Heart left ventricle (tissue), 13 donors: Measurements from ENCODE around the gene LMTK3.

Experiments used
- POLR2A ChIP-seq, 2 donors: fragments of 450-650 bp; IDR thresholded peaks; one replicate each; pipeline ENCODE4 v1.6.1; 2017; ENCODE audit warnings: antibody characterized with exemption in 2 of 2, mild to moderate bottlenecking in 2 of 2, moderate library complexity in 2 of 2
- TF ChIP-seq, protein P1 (sequence below), 12 donors: fragments of 200-600 bp; sonication (generic) in 4 of 12; IDR thresholded peaks; one replicate each; pipeline versions ENCODE4 v1.5.0 to v1.8.0; 2018 to 2022; ENCODE audit warnings: antibody characterized with exemption in 12 of 12, mild to moderate bottlenecking in 5 of 12
- donor health status: ischemic (EF 13 %, LVEDD 7.1; RV severe dilation, severe dysfunction).
- donor health status: DM: no; HTN: yes; CAD: no.
- donor health status: DM: no; HTN: no; CAD: no.
- donor health status: ischemic (EF 25% LVEDD 6.9; RV normal size, moderate dysfunction).
- donor health status: ischemic (EF 25% LVEDD 5.7; RV mildly dilated, moderate dysfunction).
- donor health status: ischemic (EF 35%, LVEDD 5.7; RV mildly dilated, moderate dysfunction).
- donor health status: nonischemic (EF 11% LVEDD 7.7; RV severe dilation, severe dysfunction).
- donor health status: DM: yes; HTN: yes; CAD: no.
- donor health status: PGD.
- donor health status: ischemic (EF 29% LVEDD 5.4; RV normal size, mild dysfunction).
- donor health status: nonischemic (EF 23%, LVEDD 6.1; RV moderate dilation, normal function).

DNA sequence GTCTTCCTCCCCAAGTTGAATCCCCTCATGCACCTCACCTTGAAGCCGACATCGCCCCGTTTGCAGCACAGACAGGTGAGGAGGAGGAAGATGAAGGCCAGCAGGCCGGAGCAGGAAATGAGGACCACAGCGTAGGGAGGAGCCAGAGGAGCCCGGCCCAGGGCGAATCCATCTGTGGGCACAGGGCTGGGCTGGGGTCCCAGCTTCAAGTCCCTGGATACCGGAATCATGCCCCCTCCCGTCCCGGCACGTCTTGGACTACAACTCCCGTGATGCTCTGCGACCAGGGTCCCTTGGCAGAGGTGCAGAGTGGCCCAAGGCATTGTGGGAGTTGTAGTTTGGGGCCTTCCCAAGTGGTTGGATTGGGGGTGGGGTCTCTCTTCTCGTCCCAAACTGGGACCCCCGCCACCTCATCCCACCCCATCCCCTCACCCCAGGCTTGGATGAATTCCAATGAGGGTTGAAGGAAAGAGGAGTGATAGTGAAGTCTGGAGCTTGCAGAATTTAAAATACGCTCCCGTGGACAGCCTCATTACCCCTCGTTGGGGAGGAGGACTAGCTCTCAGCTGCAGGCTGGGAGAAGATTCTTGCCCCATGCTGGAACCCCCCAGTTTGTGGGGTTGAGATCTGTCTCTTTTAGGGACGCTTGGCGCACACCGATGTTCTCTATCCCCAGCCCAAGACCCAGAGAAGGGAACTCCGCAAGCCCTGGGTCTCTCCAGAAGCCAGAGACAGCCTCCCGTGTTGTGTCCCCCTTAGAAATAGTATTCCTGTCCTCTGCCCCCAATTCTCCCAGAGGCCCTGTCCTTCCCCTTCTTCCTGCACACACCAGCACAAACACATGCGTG, 990 bp downstream of the LMTK3 start:
- TF ChIP-seq, protein P1, sequence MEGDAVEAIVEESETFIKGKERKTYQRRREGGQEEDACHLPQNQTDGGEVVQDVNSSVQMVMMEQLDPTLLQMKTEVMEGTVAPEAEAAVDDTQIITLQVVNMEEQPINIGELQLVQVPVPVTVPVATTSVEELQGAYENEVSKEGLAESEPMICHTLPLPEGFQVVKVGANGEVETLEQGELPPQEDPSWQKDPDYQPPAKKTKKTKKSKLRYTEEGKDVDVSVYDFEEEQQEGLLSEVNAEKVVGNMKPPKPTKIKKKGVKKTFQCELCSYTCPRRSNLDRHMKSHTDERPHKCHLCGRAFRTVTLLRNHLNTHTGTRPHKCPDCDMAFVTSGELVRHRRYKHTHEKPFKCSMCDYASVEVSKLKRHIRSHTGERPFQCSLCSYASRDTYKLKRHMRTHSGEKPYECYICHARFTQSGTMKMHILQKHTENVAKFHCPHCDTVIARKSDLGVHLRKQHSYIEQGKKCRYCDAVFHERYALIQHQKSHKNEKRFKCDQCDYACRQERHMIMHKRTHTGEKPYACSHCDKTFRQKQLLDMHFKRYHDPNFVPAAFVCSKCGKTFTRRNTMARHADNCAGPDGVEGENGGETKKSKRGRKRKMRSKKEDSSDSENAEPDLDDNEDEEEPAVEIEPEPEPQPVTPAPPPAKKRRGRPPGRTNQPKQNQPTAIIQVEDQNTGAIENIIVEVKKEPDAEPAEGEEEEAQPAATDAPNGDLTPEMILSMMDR (IDR thresholded peaks at IDR 0.05) = no peak
- no peak for TF ChIP-seq POLR2A (IDR thresholded peaks at IDR 0.05)
